H1 (cell line): Measurements from ENCODE around the gene BRCA2. TPM values are rescaled to one million over a fixed set of nuclear protein-coding genes. Genes with fewer than 3 reads are reported as not detected.
A peak's percentile ranks its signal among the peaks of the same experiment; 100 is the strongest.

Source experiments
- CTCF ChIA-PET: fragments of 300-600 bp; sonication (Branson Sonifier 250); formaldehyde crosslinking; loops from one replicate; lab custom pipeline; 2021; ENCODE audit not compliant: partially characterized antibody; lab: Charles Lee
- POLR2A ChIA-PET: fragments of 300-600 bp; sonication (Branson Sonifier 250); formaldehyde crosslinking; loops from one replicate; lab custom pipeline; 2021; ENCODE audit warnings: inconsistent platforms; ENCODE audit not compliant: partially characterized antibody; lab: Charles Lee
- DNase-seq, 2 experiments: peaks; one replicate each; pipeline versions ENCODE4 v3.0.0 to v3.0.0-alpha.2; 2010 to 2022; ENCODE audit warnings: low spot score in 2 of 2, low read depth in 1 of 2, mixed read lengths in 1 of 2
- FAIRE-seq: peaks from 2 replicates; lab custom pipeline; 2011; peaks lifted over from hg19 to GRCh38; lab: Jason Lieb, UNC
- H2AFZ ChIP-seq: 2 replicates; pipeline ENCODE4 v1.8.1; 2012; ENCODE audit warnings: low read length, inconsistent platforms
- H2AK5ac ChIP-seq: 2 replicates; pipeline ENCODE4 v1.6.1; 2013; ENCODE audit warnings: low read depth, low read length
- H2BK120ac ChIP-seq: replicated peaks from 2 replicates; pipeline ENCODE3; 2013; ENCODE audit warnings: low read depth, low read length, inconsistent platforms
- H2BK12ac ChIP-seq: 2 replicates; pipeline ENCODE4 v1.6.1; 2013; ENCODE audit warnings: low read depth, low read length
- H2BK15ac ChIP-seq: 2 replicates; pipeline ENCODE4 v1.6.1; 2013; ENCODE audit warnings: low read length
- H2BK20ac ChIP-seq: 2 replicates; pipeline ENCODE4 v1.6.1; 2013; ENCODE audit warnings: low read length
- H2BK5ac ChIP-seq: 2 replicates; pipeline ENCODE4 v1.6.1; 2013; ENCODE audit warnings: low read depth, low read length
- H3K14ac ChIP-seq: 2 replicates; pipeline ENCODE4 v1.6.1; 2013; ENCODE audit warnings: inconsistent platforms; ENCODE audit not compliant: insufficient read length
- H3K18ac ChIP-seq: 2 replicates; pipeline ENCODE4 v1.6.1; 2013; ENCODE audit warnings: low read length; ENCODE audit errors: extremely low read depth
- H3K23ac ChIP-seq: 2 replicates; pipeline ENCODE4 v1.6.1; 2013; ENCODE audit warnings: inconsistent platforms; ENCODE audit not compliant: insufficient read length
- H3K23me2 ChIP-seq: 2 replicates; pipeline ENCODE4 v1.6.1; 2013; ENCODE audit warnings: low read depth, low read length
- H3K27ac ChIP-seq: 2 replicates; pipeline ENCODE4 v1.6.1; 2011; ENCODE audit warnings: low read depth, low read length, inconsistent platforms
- H3K27me3 ChIP-seq, 4 experiments: replicated peaks in 1 of 4; 1 replicate in 1 of 4; 2 replicates in 3 of 4; pipeline versions ENCODE4 v1.6.1 to v1.8.1; 2011 to 2013; ENCODE audit warnings: low read length in 3 of 4, mild to moderate bottlenecking in 3 of 4, inconsistent platforms in 2 of 4, mixed read lengths in 2 of 4, moderate library complexity in 1 of 4; ENCODE audit not compliant: control insufficient read depth in 3 of 4, insufficient read depth in 3 of 4; ENCODE audit errors: extremely low read depth in 1 of 4
- H3K36me3 ChIP-seq, 4 experiments: 2 replicates each; pipeline versions ENCODE4 v1.6.1 to v1.8.1; 2011 to 2013; ENCODE audit warnings: mild to moderate bottlenecking in 4 of 4, low read length in 3 of 4, moderate library complexity in 2 of 4, control low read depth in 1 of 4, inconsistent platforms in 1 of 4; ENCODE audit not compliant: insufficient read depth in 4 of 4, control insufficient read depth in 2 of 4
- H3K4ac ChIP-seq: replicated peaks from 2 replicates; pipeline ENCODE3; 2013; ENCODE audit warnings: low read length, low read depth, mixed read lengths, inconsistent platforms; ENCODE audit not compliant: insufficient read length
- H3K4me1 ChIP-seq, 4 experiments: replicated peaks in 1 of 4; 1 replicate in 1 of 4; 2 replicates in 3 of 4; pipeline versions ENCODE4 v1.6.1 to v1.8.1; 2011 to 2013; ENCODE audit warnings: low read length in 3 of 4, inconsistent platforms in 2 of 4, mixed read lengths in 1 of 4; ENCODE audit not compliant: insufficient read depth in 4 of 4, control insufficient read depth in 3 of 4
- H3K4me2 ChIP-seq, 2 experiments: 2 replicates each; pipeline versions ENCODE4 v1.6.1 to v1.8.1; 2011 to 2013; ENCODE audit warnings: low read depth in 2 of 2, low read length in 2 of 2, control low read depth in 1 of 2, inconsistent platforms in 1 of 2, mild to moderate bottlenecking in 1 of 2; ENCODE audit not compliant: insufficient read depth in 1 of 2
- H3K4me3 ChIP-seq, 4 experiments: fragments of 200-600, 300-600 bp in 1 of 4; sonication (generic), shearing (Covaris generic), sonication (Bioruptor Twin) in 1 of 4; 2 replicates each; pipeline versions ENCODE4 v1.5.1 to v1.8.1; 2011 to 2016; ENCODE audit warnings: low read length in 4 of 4, low read depth in 3 of 4, control low read depth in 2 of 4, inconsistent platforms in 2 of 4, mild to moderate bottlenecking in 2 of 4, mixed read lengths in 1 of 4, moderate library complexity in 1 of 4; ENCODE audit not compliant: insufficient read depth in 2 of 4; ENCODE audit errors: extremely low read depth in 1 of 4
- H3K56ac ChIP-seq: replicated peaks from 2 replicates; pipeline ENCODE3; 2013; ENCODE audit warnings: low read depth, mild to moderate bottlenecking, mixed read lengths, low read length, inconsistent platforms; ENCODE audit not compliant: insufficient read length
- H3K79me1 ChIP-seq: 2 replicates; pipeline ENCODE4 v1.6.1; 2013; ENCODE audit warnings: low read depth, low read length, control low read depth
- H3K79me2 ChIP-seq, 2 experiments: 2 replicates each; pipeline versions ENCODE4 v1.6.1 to v1.8.1; 2012 to 2013; ENCODE audit warnings: low read length in 2 of 2, mild to moderate bottlenecking in 2 of 2, inconsistent platforms in 1 of 2; ENCODE audit not compliant: insufficient read depth in 2 of 2, control insufficient read depth in 1 of 2
- H3K9ac ChIP-seq, 4 experiments: replicated peaks in 1 of 4; 1 replicate in 1 of 4; 2 replicates in 3 of 4; pipeline versions ENCODE4 v1.6.1 to v1.8.1; 2011 to 2013; ENCODE audit warnings: low read depth in 3 of 4, low read length in 3 of 4, control low read depth in 2 of 4, mild to moderate bottlenecking in 2 of 4, moderate library complexity in 2 of 4, inconsistent platforms in 1 of 4; ENCODE audit errors: extremely low read depth in 1 of 4
- H3K9me3 ChIP-seq, 2 experiments: 2 replicates each; pipeline versions ENCODE4 v1.6.1 to v1.8.1; 2012 to 2013; ENCODE audit warnings: mild to moderate bottlenecking in 2 of 2, moderate library complexity in 2 of 2, control low read depth in 1 of 2, inconsistent platforms in 1 of 2, low read depth in 1 of 2, low read length in 1 of 2, mixed read lengths in 1 of 2; ENCODE audit not compliant: insufficient read depth in 2 of 2
- H4K20me1 ChIP-seq, 2 experiments: replicated peaks in 1 of 2; 2 replicates each; pipeline versions ENCODE3 to v1.8.1; 2011 to 2013; ENCODE audit warnings: inconsistent platforms in 2 of 2, low read length in 2 of 2, mild to moderate bottlenecking in 1 of 2; ENCODE audit not compliant: insufficient read depth in 2 of 2, control insufficient read depth in 1 of 2
- H4K5ac ChIP-seq: 2 replicates; pipeline ENCODE4 v1.6.1; 2013; ENCODE audit warnings: low read length, low read depth, mixed read lengths, inconsistent platforms; ENCODE audit not compliant: insufficient read length
- H4K8ac ChIP-seq: 2 replicates; pipeline ENCODE4 v1.8.0; 2013; ENCODE audit warnings: mild to moderate bottlenecking, moderate library complexity, low read length, inconsistent platforms; ENCODE audit not compliant: insufficient read depth; ENCODE audit errors: extremely low read depth
- H4K91ac ChIP-seq: replicated peaks from 2 replicates; pipeline ENCODE3; 2013; ENCODE audit warnings: low read length, mixed read lengths, inconsistent platforms; ENCODE audit not compliant: insufficient read length
- EZH2 ChIP-seq: fragments of 200-600 bp; sonication (generic); IDR thresholded peaks from 2 replicates; pipeline ENCODE4 v1.7.1; 2012; ENCODE audit warnings: low read depth, mild to moderate bottlenecking, moderate library complexity, low read length, inconsistent platforms; ENCODE audit not compliant: severe bottlenecking
- GTF2F1 ChIP-seq: IDR thresholded peaks from 2 replicates; pipeline ENCODE4 v1.6.1; 2012; ENCODE audit warnings: low read depth, low read length, improper control_type of control experiment, borderline replicate concordance
- MAFK ChIP-seq: IDR thresholded peaks from 2 replicates; pipeline ENCODE4 v1.6.1; 2012; ENCODE audit warnings: low read depth, mild to moderate bottlenecking, improper control_type of control experiment, low read length
- SP2 ChIP-seq: IDR thresholded peaks from 2 replicates; pipeline ENCODE4 v1.6.1; 2012; ENCODE audit warnings: mild to moderate bottlenecking, low read length, inconsistent platforms
- SP4 ChIP-seq: IDR thresholded peaks from 2 replicates; pipeline ENCODE4 v1.6.1; 2012; ENCODE audit warnings: low read length, inconsistent platforms
- WGBS, 2 experiments: shearing (Covaris generic) in 1 of 2; methylation state at CpG; one replicate each; pipeline versions ENCODE4 v1.1.6 to v1.1.7; 2013 to 2015; ENCODE audit warnings: low lambda C conversion rate in 2 of 2, mixed read lengths in 2 of 2, inconsistent platforms in 1 of 2, low coverage in 1 of 2, missing lambda C conversion rate in 1 of 2; ENCODE audit not compliant: insufficient replicate concordance in 2 of 2, insufficient coverage in 1 of 2, insufficient read length in 1 of 2; ENCODE audit errors: extremely low coverage in 1 of 2, missing lambda C conversion rate in 1 of 2; 5-methylcytosine and 5-hydroxymethylcytosine counted together
- polyA plus RNA-seq, 7 experiments: library from polyadenylated mRNA; depleted of rRNA in 3 of 7; stranded (reverse) in 5 of 7; unstranded in 2 of 7; fragments of >200 nt in 5 of 7; fragments of 200-250 nt in 2 of 7; gene quantifications; 1 replicate in 5 of 7; 2 replicates in 1 of 7; 4 replicates in 1 of 7; pipeline versions ENCODE4 v1.2.1 to v1.2.3, GENCODE V29; 2011 to 2013; ENCODE audit warnings: missing spikeins in 2 of 7, mixed read lengths in 2 of 7
- total RNA-seq: library from RNA; stranded (reverse); fragmentation: NEBNext Ultra II Directional; extraction: Animal tissue kit (Norgen Biotek cat#: 25700); gene quantifications from 2 replicates; pipeline ENCODE4 v1.2.1, GENCODE V29; 2021

The BRCA2 gene
- total and polyA plus RNA-seq, 2 of the 8 experiments (the other 6 are each of a cell fraction or from before 2014, with no cell fraction given), result 4.2 to 24.9 TPM

- Histone ChIP-seq H2BK12ac (no peak overlapping the region; the same call in 1 of the 2 replicates), H2BK15ac (no peak overlapping the region), H3K4me2 (no peak overlapping the region), H2AK5ac (no peak overlapping the region), H2BK20ac (no peak overlapping the region), H3K18ac (no peak overlapping the region), H3K23me2 (peaks cover 9% of the 10 kb centered on the region), H3K27me3 (peaks cover 0 to 3% (median 0%) of the 10 kb centered on the region in 4 experiments; a peak in 6 of 7 replicates), H3K56ac (no peak overlapping the region), H4K5ac (no peak overlapping the region), H3K9ac (no peak overlapping the region), H2AFZ (peak overlapping the region; percentile 17; the same call in 1 of the 2 replicates), H3K79me2 (no peaks in the 10 kb centered on the region), H3K4me3 (no peak overlapping the region), H3K4ac (no peak overlapping the region), H3K23ac (no peak overlapping the region), H2BK120ac (no peak overlapping the region), H3K14ac (no peak overlapping the region), H4K20me1 (no peaks in the 10 kb centered on the region), H4K91ac (no peak overlapping the region), H2BK5ac (0 out of 2 replicates have a peak overlapping the region, but pooled peaks have one; percentile 55), H3K79me1 (no peaks in the 10 kb centered on the region), H3K27ac (no peak overlapping the region)
- no peak for DNase-seq
- WGBS, 2 experiments, result 88% methylated on average over 9 of the region's 9 CpGs; no CpG with 5 or more reads in 1 of the 2 experiments
- FAIRE-seq, result no peak
- TF ChIP-seq SP4 (no peak), EZH2 (no peak), SP2 (no peak), MAFK (no peak), GTF2F1 (no peak)
- TF ChIP-seq, all 59 proteins: peak for 0
- H3K4me1 ChIP-seq, result peaks cover 0 to 7% (median 5%) of the 10 kb centered on the region in 4 experiments; a peak in 5 of 7 replicates
- no peaks in the 10 kb centered on the region for H3K36me3 ChIP-seq
- no peak overlapping the region for H4K8ac ChIP-seq
- CTCF ChIA-PET, result interaction anchor here (0.7 to 2.1 kb wide), 4 partner anchors 17 to 260 kb away, joined by 3 to 8 read pairs (median 5); no protein-coding TSS in a partner anchor
- POLR2A ChIA-PET, result interaction anchor here (0.6 to 2.7 kb wide), 6 partner anchors 11 to 93 kb away, joined by 3 to 15 read pairs (median 6); partner anchors contain the start of genes BRCA2 and ZAR1L
- no peaks in the 10 kb centered on the region for H3K9me3 ChIP-seq
Observed at GRCh38 chr13:32408296-32409000, 93.1 kb downstream of the BRCA2 start.
